DMS114 treated with DMSO at 0.1 percent for 48 hours (cell line): ENCODE measurements around the gene SLC2A14.
A peak's percentile ranks its signal among the peaks of the same experiment; 100 is the strongest.
"Not testable (repeated sequence)": the region's sequence is repeated elsewhere in the genome, so short reads cannot be mapped to it uniquely, and the experiment has no call there.

Experiments used
- DNase-seq: peaks from one replicate; lab custom pipeline; 2025; ENCODE audit not compliant: unreplicated experiment; lab: John Stamatoyannopoulos, UW

The SLC2A14 gene

DNA sequence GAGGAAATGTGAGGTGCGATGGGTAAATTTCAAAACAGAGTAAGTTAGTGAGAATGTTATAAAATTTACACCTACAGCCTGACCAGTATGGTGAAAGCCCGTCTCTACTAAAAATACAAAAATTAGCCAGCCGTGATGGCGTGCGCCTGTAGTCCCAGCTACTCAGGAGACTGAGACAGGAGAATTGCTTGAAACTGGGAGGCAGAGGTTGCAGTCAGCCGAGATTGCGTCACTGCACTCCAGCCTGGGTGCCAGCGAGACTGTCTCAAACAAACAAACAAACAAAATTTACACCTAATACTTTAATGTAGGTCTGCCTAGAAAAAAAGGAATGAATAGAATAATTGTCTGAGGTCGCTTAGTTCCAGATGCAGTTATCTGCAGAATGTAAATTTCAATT, 37.6 kb downstream of the SLC2A14 start:
- DNase-seq, result no peak

DNA sequence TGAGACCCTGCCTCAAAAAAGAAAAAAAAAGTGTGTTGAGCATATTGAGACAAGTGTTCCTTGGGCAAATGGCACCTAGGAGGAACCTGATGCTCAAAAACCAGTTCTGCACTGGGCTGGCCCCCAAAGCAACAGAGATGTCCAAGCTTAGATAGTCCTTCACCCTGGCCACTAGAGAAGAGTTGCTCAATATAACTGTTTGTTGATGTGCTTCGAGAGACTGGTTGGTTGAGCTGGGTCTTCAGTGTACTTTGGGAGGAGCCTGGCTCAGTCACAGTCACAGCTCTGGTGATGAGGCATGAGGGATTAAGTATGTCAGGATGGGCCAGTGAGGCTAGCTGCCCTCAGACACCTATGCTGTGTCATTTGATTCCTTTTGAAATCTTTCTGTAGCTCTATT, 38.0 kb downstream of the SLC2A14 start:
- no peak for DNase-seq

DNA sequence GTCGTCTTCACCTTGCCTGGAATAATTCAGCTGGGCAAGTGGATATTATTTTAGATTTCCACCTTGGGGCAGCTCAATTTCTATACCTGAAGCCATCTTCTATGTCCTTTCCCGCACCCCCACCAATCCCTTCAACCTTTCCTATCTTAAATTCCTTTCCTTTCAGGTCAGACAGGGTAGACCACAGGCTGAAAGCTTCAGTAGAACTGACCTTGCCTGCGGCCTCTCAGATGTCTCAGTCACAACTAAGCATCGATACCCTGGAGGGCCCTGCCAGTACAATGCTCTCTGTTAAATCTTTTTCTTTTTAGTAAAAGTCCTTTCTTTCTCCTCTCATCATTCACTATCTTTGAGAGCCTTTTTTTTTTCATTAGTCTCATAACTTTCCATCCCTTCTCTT, 38.9 kb downstream of the SLC2A14 start:
- DNase-seq, result no peak

DNA sequence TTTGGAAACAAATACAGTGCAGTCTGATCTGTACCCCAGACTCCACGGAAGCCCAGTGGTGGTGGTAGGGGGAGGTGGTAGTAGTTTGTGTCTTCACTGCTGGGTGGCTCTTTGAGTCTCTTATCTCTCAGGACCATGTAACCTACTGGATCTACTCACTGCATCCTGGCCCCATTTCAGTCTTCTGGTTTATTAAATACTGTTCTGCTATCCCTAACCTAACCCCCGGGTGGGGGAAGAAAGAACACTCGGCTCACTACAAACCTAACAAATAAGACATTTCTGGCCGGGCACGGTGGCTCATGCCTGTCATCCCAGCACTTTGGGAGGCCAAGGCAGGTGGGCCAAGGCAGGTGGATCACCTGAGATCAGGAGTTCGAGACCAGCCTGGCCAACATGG, 39.5 kb downstream of the SLC2A14 start:
- not testable (repeated sequence) for DNase-seq

DNA sequence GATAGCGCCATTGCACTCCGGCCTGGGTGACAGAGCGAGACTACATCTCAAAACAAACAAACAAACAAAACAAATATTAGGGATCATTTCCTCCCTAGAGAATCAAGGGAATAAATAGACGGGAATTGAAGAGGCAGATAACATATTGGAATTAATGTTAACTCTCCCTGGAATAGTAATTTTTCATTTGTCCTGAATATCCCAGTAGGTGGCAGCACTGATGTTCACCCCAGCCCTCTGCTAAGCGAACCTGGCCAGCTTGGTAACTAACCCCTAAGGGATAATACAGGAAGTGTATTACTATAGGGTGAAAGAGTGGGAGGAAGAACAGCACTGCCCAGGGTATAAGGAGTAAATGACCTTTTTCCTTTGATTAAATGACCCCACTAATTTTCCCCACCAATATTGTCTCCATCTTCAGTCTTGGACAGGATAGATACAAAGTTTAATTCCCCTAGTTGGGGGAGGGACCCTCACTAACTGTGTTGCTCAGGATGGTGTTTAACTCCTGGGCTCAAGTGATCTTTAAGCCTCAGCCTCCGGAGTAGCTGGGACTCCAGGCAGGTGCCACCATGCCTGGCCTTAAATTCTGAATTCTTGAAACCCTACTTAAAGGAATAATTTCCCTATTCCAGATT, 40.5 kb downstream of the SLC2A14 start:
- peak; percentile 19 for DNase-seq

DNA sequence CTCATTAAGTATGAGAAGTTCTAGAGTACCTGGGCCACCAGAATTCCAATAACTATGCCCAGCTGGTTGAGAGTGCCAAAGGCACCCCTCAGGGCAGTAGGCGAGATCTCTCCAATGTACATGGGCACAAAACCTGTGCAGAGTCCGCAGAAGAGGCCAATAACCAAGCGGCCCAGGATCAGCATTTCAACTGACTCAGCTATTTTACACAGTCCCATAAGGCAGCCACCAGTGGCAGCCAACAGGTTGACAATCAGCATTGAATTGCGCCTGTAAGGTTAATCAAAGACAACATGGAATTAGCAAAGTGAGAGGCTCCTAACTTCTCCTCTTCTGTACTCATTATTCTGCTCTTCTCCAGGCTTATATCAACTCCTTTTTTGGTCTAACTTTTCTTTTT, 43.0 kb downstream of the SLC2A14 start:
- DNase-seq, result not testable (repeated sequence)

DNA sequence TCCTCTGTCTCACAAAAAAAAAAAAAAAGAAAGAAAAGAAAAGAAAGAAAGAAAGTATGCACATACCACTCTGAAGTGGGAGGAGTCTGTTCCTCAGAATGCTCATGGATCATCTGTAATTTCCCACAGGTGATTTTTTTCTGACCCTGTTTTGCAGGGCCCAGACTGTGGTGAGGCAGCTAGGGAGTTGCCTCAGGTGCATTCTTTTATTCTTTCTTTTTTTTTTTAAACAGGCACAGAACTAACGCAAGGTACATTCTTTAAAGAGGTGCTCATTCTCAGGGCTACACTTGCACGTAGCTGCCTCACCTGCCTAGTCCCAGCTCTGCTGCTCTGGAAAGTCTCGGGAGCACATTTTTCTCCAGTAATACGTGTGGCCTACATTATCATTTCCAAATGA, 47.0 kb downstream of the SLC2A14 start:
- not testable (repeated sequence) for DNase-seq

DNA sequence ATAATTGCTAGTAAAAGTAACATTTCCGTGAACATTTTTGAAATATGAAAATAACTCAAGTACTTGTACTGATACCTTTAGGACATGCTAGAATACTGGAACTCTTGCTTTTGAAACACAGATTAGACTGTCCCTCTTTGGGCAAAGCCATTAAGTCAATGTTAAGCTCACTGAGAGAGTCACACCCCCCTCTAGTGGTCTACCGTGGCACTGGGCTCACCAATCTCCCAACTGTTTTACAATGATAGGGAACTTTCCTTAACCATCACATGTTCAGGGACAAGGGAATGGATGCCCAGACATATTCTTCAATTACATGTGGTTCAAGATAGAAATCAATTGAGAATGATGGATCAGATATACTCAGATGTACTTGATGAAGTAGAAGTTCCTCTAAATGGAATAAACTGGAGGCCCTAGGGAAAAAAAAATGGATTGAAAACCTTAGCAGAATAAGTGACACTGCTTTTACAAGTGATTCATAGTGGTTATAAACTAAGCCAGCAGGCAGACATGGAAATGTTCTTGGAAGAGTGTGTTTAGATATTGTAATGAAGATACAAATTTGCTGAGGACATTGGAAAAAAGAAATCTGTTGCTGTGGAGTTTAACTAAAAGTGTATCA, 65.7 kb downstream of the SLC2A14 start:
- DNase-seq, result peak; percentile 72

DNA sequence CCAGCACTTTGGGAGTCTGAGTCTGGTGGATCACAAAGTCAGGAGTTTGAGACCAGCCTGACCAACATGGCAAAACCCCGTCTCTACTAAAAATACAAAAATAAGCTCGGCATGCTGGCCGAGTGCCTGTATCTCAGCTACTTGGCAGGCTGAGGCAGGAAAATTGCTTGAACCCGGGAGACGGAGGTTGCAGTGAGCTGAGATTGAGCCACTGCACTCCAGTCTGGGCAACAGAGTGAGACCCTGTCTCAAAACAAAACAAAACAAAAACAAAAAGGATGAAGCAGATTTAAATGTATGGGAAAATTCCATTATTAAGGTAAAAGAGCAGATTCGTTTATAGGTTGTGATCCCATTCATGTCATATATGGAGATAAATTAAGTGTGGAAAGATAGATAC, 66.4 kb downstream of the SLC2A14 start:
- DNase-seq, result not testable (repeated sequence)

DNA sequence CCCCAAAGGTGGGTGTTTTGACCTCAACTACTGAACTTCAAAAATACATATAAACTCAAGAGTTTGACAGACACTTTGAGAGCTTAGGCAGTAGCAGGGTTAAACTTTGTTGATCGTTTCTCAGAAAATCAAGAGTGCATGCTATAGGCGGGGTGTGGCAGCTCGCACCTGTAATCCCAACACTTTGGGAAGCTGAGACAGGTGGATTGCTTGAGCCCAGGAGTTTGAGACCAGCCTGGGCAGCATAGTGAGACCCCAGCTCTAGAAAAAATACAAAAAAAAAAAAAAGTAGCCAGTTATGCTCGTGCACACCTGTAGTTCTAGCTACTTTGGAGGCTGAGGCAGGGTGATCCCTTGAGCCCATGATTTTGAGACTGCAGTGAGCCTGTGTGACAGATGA, 71.3 kb downstream of the SLC2A14 start:
- DNase-seq, result no peak

DNA sequence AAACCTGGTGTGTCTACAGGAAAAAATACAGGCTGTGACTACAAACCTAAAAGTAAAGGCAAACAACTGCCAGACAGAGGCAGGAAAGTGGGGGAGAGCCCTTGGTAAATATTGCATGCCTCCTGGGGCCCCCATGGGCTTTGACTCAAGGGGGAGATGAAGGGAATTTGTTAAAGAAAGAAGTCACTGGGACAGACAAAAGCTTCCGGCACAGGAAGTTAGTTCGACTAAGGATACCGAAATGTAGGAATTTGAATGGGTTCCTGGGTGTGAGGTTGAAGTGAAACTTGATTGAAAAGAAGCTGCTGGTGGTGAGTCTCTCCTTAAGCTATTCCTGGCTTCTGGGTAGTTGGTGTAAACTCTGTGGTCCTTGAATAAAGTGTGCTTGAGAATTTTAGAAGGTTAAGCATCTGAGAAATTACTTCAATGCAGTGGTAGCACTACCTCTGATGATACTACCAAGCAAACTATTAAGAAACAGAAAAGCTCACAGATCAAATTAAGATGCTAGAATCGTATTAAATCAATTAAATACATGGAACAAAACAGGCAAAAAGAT, 73.9 kb downstream of the SLC2A14 start:
- DNase-seq, result not testable (repeated sequence)

DNA sequence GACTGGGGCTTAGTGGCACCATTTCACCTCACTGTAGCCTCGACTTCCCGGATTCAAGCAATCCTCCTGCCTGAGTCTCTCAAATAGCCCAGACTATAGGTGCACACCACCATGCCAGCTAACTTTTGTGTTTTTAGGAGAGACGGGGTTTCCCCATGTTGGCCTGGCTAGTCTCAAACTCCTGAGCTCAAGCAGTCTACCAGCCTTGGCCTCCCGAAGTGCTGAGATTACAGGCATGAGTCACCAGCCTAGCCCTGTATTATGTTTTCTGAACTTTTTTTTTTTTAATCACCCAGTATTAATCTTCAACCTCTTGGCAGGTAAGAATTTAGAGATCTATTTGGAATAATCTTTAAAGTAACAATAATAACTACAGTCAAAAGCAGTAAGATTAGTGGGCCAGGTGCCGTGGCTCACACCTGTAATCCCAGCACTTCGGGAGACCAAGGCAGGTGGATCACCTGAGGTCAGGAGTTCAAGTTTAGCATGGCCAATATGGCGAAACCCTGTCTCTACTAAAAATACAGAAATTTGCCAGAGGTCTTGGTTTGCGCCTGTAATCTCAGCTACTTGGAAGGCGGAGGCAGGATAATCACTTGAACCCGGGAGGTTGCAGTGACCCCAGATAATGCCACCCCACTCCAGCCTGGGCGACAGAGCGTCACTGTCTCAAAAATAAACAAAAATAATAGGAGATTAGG, 74.9 kb downstream of the SLC2A14 start:
- no peak for DNase-seq

DNA sequence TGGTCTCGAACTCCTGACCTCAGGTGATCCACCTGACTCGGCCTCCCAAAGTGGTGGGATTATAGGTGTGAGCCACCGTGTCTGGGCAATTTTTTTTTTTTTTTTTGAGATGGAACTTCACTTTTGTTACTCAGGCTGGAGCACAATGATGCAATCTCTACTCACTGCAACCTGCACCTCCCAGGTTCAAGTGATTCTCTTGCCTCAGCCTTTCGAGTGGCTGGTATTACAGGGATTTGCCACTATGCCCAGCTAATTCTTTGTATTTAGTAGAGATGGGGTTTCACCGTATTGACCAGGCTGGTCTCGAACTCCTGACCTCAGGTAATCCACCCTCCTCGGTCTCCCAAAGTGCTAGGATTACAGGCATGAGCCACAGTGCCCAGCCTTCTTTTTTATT, 75.4 kb downstream of the SLC2A14 start:
- not testable (repeated sequence) for DNase-seq

DNA sequence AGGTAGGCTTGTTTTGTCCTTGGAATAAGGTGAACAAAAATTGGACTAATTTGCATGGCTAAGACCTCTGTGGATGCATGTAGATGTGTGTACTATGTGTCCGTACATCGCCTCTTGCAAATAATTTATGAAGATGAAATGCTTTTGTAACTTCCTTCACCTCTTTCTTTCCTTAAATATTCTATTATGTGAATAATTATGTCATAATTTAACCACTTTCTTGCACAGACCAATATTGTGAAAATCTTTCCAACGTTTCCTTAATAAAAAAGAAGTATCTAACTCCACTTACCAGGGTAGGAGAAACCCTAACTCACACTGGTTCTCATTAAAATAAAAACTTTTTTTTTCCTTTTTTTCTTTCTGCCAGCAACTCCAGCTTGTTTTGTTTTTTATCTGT, 79.5 kb downstream of the SLC2A14 start:
- DNase-seq, result no peak

DNA sequence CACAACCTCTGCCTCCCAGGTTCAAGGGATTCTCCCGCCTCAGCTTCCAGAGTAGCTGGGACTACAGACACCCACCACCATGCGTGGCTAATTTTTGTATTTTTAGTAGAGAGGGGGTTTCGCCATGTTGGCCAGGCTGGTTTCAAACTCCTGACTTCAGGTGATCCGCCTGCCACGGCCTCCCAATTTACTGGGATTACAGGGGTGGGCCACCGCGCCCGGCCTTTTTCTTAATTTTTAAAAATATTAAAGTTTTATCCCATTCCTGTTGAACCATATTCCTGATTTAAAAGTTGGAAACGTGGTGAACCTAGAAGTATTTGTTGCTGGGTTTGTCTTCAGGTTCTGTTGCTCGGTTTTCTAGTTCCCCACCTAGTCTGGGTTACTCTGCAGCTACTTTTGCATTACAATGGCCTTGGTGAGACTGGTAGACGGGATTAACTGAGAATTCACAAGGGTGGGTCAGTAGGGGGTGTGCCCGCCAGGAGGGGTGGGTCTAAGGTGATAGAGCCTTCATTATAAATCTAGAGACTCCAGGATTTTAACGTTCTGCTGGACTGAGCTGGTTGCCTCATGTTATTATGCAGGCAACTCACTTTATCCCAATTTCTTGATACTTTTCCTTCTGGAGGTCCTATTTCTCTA, 83.7 kb downstream of the SLC2A14 start, which contains the start of gene NANOG:
Gene NANOG (plus strand): TSS at position 519 of the 645 bp plus-strand sequence. CDS start 213 bp downstream, outside the sequence.
- not testable (repeated sequence) for DNase-seq

DNA sequence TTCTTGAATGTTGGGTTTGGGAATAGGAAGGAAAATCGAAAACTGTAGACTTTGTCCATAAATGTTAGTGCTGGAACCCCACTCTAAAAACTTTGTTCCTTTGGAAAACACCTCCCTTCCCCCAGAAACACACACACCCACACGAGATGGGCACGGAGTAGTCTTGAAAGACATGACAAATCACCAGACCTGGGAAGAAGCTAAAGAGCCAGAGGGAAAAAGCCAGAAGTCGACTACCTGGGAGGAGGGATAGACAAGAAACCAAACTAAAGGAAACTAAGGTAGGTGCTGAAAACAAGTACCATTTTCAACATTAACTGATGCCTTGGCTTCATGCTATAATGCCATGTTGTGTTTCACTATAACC, 84.4 kb downstream of the SLC2A14 start:
- DNase-seq, result no peak

DNA sequence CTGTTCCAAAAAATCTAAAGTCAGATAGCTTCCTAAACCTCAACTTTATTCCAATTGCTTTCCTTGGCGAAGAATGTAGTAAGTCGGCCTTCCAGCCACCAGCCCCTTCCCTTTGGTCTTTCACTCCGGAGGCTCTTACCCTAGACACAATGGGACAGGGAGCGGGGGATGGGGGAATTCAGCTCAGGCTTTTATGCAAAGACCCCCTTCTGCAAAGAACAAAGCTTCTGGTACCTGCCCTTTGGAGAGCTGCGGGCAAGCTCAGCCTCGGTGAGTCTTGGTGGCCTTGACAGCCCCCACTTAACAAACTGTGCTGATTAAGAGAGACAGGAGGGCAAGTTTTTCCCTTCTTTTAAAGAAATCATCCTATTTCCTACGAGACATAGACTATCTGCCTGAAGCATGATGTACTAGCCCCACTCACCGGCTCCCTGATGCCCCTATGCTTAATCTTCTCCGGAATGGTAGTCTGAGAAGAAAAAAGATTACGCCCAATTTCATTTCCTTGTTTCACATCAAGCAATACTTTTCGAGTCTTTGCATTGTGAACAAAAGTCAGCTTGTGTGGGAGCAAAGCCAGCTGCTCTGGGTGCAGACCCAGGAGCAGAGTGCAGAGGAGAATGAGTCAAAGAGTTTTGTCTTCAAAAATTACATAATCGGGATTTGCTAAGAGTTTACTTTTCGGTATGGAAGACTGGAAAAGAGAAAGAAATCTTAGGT, 85.0 kb downstream of the SLC2A14 start:
- no peak for DNase-seq

DNA sequence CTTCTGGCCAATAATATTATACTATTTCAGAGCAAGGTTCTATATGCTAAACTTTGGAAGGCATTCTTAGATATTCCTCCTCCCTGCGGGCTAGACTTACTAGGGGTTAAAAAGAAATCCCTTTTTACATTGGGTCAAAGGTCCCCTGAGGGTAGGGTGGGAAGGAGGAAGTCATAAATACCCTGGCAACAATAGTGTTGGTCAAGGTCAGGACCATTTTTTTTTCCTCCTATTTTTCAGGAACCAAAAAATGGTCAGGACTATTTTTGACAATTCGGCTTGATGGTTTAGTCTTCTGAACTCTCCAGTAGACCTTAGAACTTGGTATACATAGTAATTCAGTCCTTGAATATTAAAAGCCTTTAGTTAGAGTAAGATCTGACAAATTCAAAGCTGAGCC, 88.0 kb downstream of the SLC2A14 start:
- DNase-seq, result no peak

DNA sequence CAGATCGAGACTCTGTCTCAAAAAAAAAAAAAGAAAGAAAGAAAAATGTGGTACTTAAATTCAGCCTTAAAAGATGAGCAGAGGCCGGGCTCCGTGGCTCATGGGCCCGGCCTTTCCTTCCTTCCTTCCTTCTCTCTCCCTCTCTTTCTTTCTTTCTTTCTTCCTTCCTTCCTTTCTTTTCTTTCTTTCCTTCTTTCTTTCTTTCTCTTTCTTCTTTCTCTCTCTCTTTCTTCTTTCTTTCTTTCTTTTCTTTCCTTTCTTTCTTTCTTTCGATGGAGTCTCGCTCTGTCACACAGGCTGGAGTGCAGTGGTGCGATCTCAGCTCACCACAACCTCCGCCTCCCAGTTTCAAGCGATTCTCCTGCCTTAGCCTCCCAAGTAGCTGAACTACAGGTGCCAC, 89.3 kb downstream of the SLC2A14 start:
- DNase-seq, result not testable (repeated sequence)

DNA sequence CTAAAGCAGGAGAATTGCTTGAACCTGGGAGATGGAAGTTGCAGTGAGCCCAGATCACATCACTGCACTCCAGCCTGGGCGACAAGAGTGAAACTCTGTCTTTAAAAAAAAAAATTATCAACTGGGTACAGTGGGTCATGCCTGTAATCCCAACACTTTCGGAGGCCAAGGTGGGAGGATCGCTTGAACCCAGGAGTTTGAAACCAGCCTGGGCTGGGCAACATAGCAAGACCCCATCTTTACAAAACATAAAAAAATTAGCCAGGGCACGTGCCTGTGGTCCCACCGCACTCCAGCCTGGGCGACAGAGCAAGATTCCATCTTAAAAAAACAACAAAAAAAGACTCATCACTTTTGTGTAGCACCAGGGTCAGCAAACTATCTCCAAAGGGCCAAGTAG, 90.7 kb downstream of the SLC2A14 start:
- no peak for DNase-seq

DNA sequence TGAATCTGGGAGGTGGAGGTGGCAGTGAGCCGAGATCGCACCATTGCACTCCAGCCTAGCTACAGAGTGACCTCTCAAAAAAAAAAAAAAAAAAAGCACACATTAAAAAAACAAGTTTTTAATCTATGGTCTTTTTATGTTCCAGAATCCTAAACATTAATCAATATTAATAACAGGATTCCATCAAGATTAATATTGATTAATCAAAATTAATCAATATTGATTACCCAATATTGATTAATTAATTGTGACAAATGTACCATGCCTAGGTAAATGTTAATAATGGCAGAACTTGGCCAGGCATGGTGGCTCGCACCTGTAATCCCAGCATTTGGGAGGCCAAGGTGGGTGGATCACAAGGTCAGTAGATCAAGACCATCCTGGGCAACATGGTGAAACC, 91.4 kb downstream of the SLC2A14 start:
- no peak for DNase-seq
